Activated CD4-positive, alpha-beta memory T cell treated with anti-CD3 and anti-CD28 coated beads, Interleukin-2, amount 10 ng/mL, durations not matched to agents 7 days and 5 days (primary cell): ENCODE measurements around the gene RPL34. TPM values are rescaled to one million over a fixed set of nuclear protein-coding genes. Genes with fewer than 3 reads are reported as not detected.

Experiments
- CTCF ChIA-PET: fragments of 350-600 bp; sonication (Branson Sonifier 250); formaldehyde crosslinking; loops from one replicate; lab custom pipeline; 2021; ENCODE audit warnings: antibody characterized with exemption, inconsistent platforms; lab: Charles Lee
- POLR2A ChIA-PET: fragments of 350-600 bp; sonication (Branson Sonifier 250); formaldehyde crosslinking; loops from one replicate; lab custom pipeline; 2021; ENCODE audit warnings: antibody characterized with exemption; lab: Charles Lee
- DNase-seq: peaks from one replicate; pipeline ENCODE4 v3.0.0-alpha.2; 2020
- H3K27ac Mint-ChIP-seq: one replicate; pipeline ENCODE4 v1.8.0; 2021; ENCODE audit warnings: mild to moderate bottlenecking, mixed read lengths
- H3K27me3 Mint-ChIP-seq: one replicate; pipeline ENCODE4 v1.8.0; 2021; ENCODE audit warnings: mixed read lengths
- H3K36me3 Mint-ChIP-seq: one replicate; pipeline ENCODE4 v1.8.0; 2021; ENCODE audit warnings: low read depth, mixed read lengths
- H3K4me1 Mint-ChIP-seq: one replicate; pipeline ENCODE4 v1.8.0; 2021; ENCODE audit warnings: mixed read lengths
- H3K4me3 Mint-ChIP-seq: one replicate; pipeline ENCODE4 v1.8.0; 2021; ENCODE audit warnings: mild to moderate bottlenecking, mixed read lengths
- H3K9me3 Mint-ChIP-seq: one replicate; pipeline ENCODE4 v1.8.0; 2021; ENCODE audit warnings: mixed read lengths
- total RNA-seq, 2 experiments: library from RNA; stranded (reverse); gene quantifications; one replicate each; pipeline ENCODE4 v1.2.3, GENCODE V29; 2021

RPL34 gene
- total RNA-seq, 2 experiments from 2014 or later = 1,156 to 1,199 TPM

- H3K4me1 Mint-ChIP-seq = no peaks in the 10 kb centered on the region
- CTCF ChIA-PET = no interaction called here
- POLR2A ChIA-PET = interaction anchor here (1.9 to 2.2 kb wide), 2 partner anchors 8 to 11 kb away, joined by 7 to 8 read pairs; no protein-coding TSS in a partner anchor
- no peak overlapping the region for H3K4me3 Mint-ChIP-seq
- H3K27ac Mint-ChIP-seq = no peak overlapping the region
- no peak for DNase-seq
- no peaks in the 10 kb centered on the region for H3K27me3 Mint-ChIP-seq
- H3K36me3 Mint-ChIP-seq = peaks cover 38% of the 10 kb centered on the region
- H3K9me3 Mint-ChIP-seq = no peaks in the 10 kb centered on the region
Measured at GRCh38 chr4:108635070-108635655, 14.8 kb downstream of the RPL34 start.

DNA sequence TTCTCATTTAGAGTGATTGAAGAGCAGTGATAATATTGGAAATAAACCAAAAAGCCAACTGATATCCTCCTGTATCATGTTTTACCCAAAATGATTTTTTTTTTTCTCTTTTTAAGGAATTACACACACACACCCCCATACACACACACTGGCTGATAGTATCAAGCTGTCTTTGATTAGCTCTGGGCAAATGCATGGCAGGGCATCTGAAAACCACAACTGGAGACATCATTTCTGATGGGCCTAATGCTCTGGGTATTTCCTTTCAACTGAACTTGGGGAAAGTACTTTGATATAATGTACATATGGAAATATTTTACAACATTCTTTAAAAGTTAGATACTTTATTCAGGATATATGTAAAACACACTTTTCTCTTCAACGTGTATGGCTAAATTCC is 15.9 kb downstream of the RPL34 start:
- no peaks in the 10 kb centered on the region for H3K9me3 Mint-ChIP-seq
- POLR2A ChIA-PET = interaction anchor here (1.9 to 2.2 kb wide), 2 partner anchors 9 to 12 kb away, joined by 7 to 8 read pairs; no protein-coding TSS in a partner anchor

GRCh38 chr4:108637856-108638255 is 17.5 kb downstream of the RPL34 start:
- H3K27me3 Mint-ChIP-seq = no peaks in the 10 kb centered on the region
- CTCF ChIA-PET = interaction anchor here (1.2 kb wide), 1 partner anchor 618 kb away, joined by 3 read pairs; no protein-coding TSS in a partner anchor
- DNase-seq = no peak
- H3K4me1 Mint-ChIP-seq = no peaks in the 10 kb centered on the region
- H3K27ac Mint-ChIP-seq = no peak overlapping the region
- POLR2A ChIA-PET = no interaction called here
- H3K9me3 Mint-ChIP-seq = no peaks in the 10 kb centered on the region
- peaks cover 18% of the 10 kb centered on the region for H3K36me3 Mint-ChIP-seq
- no peak overlapping the region for H3K4me3 Mint-ChIP-seq

More for the DNA sequence above, 15.9 kb downstream of the RPL34 start:
- no peak overlapping the region for H3K4me3 Mint-ChIP-seq
- no peaks in the 10 kb centered on the region for H3K27me3 Mint-ChIP-seq
- H3K27ac Mint-ChIP-seq = no peak overlapping the region
- H3K4me1 Mint-ChIP-seq = no peaks in the 10 kb centered on the region
- CTCF ChIA-PET = interaction anchor here (1.3 kb wide), 1 partner anchor 64 kb away, joined by 4 read pairs; no protein-coding TSS in a partner anchor
- DNase-seq = no peak
- peaks cover 30% of the 10 kb centered on the region for H3K36me3 Mint-ChIP-seq

DNA sequence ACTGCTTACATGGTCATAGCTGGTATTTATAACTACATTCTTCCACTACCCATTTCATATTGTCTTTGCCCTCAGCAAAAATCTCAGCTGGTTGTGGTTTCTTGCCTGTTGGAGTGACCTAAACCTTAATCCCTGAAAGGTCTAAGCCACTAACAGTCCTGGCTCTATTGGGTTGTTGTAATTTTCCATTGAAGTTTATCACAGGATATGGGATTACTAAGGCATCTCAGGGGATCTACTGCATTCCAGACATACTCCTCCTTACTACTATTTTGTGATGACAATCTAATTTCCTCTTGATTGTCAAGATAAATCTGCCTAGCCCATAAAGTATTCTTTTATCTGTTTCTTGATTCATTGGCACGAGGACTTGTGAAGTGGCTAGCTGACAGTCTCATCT is 23.9 kb downstream of the RPL34 start:
- POLR2A ChIA-PET = interaction anchor here (1.8 kb wide), 1 partner anchor 24 kb away, joined by 9 read pairs; the partner anchor contains the start of gene RPL34
- H3K9me3 Mint-ChIP-seq = no peaks in the 10 kb centered on the region

GRCh38 chr4:108646706-108647105 is 26.3 kb downstream of the RPL34 start:
- Mint-ChIP-seq H3K27ac (no peak overlapping the region), H3K36me3 (no peaks in the 10 kb centered on the region), H3K27me3 (no peaks in the 10 kb centered on the region), H3K9me3 (no peaks in the 10 kb centered on the region), H3K4me1 (peaks cover 19% of the 10 kb centered on the region), H3K4me3 (no peak overlapping the region)
- ChIA-PET CTCF (no interaction called here), POLR2A (no interaction called here)
- no peak for DNase-seq

More for the DNA sequence above, 23.9 kb downstream of the RPL34 start:
- DNase-seq = no peak
- Mint-ChIP-seq H3K36me3 (no peaks in the 10 kb centered on the region), H3K27ac (no peak overlapping the region), H3K4me3 (no peak overlapping the region), H3K4me1 (peaks cover 3% of the 10 kb centered on the region), H3K27me3 (no peaks in the 10 kb centered on the region)
- CTCF ChIA-PET = no interaction called here

- H3K4me1 Mint-ChIP-seq = peaks cover 39% of the 10 kb centered on the region
- no peak for DNase-seq
- H3K4me3 Mint-ChIP-seq = peak overlapping the region; percentile 92
- ChIA-PET CTCF (interaction anchor here (0.5 to 1.4 kb wide), 5 partner anchors 18 to 77 kb away, joined by 3 to 7 read pairs (median 4); partner anchors contain the start of gene RPL34), POLR2A (interaction anchor here (0.7 to 3.9 kb wide), 13 partner anchors 10 to 661 kb away, joined by 3 to 41 read pairs (median 5); partner anchors contain the start of genes HADH and RPL34)
- no peaks in the 10 kb centered on the region for H3K27me3 Mint-ChIP-seq
- H3K9me3 Mint-ChIP-seq = no peaks in the 10 kb centered on the region
- H3K36me3 Mint-ChIP-seq = peaks cover 16% of the 10 kb centered on the region
- peak overlapping the region; percentile 36 for H3K27ac Mint-ChIP-seq
Measured at GRCh38 chr4:108649863-108650211, 29.5 kb downstream of the RPL34 start.

DNA sequence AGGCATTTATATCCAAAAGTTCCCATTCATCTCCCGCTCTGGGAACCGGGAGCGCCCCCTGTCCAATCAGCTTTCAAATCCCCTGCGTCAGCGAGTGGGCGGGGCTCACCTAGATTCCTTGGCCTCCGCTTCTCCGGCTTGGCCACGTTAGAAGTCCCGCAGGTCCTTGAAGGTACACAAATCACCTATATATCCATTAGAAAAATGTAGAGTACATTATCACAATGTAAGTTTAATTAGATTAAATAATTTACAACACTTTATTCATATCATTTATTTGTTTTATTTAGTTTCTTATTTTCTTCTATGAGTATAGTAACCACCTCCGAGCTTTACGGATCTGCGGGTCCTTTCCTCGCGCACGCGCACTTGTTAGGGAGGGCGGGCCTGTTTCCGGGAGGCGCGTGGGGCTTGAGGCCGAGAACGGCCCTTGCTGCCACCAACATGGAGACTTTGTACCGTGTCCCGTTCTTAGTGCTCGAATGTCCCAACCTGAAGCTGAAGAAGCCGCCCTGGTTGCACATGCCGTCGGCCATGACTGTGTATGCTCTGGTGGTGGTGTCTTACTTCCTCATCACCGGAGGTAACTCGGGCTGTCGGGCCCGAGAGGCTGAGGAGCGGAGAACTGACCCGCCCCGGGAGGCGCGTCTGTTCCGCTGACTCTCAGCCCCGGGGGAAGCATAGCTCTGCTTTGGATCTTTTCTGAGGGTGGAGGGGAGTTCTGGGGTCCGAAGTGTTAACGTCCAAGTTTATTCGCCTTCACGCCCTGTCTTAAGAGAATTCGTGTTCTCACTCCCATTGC is 30.0 kb downstream of the RPL34 start, which contains the start of gene OSTC:
Gene OSTC (plus strand): TSS at position 388 of the 802 bp plus-strand sequence. CDS start 57 bp downstream, at position 445.
- peak within 1 kb of the TSS; percentile 82 for H3K27ac Mint-ChIP-seq
- H3K36me3 Mint-ChIP-seq = peaks cover 17% of the 10 kb centered on the region
- CTCF ChIA-PET = interaction anchor here (0.5 to 1.4 kb wide), 5 partner anchors 18 to 78 kb away, joined by 3 to 7 read pairs (median 4); partner anchors contain the start of gene RPL34

GRCh38 chr4:108651014-108651791 is 30.8 kb downstream of the RPL34 start:
- Mint-ChIP-seq H3K27ac (peak overlapping the region; percentile 82), H3K4me1 (peaks cover 39% of the 10 kb centered on the region)
- CTCF ChIA-PET = interaction anchor here (1.4 kb wide), 1 partner anchor 31 kb away, joined by 7 read pairs; the partner anchor contains the start of gene RPL34

More for the DNA sequence above, 30.0 kb downstream of the RPL34 start, which contains the start of gene OSTC:
- peak; percentile 91 for DNase-seq
- POLR2A ChIA-PET = interaction anchor here (0.7 to 3.9 kb wide), 13 partner anchors 9 to 661 kb away, joined by 3 to 41 read pairs (median 5); partner anchors contain the start of genes HADH and RPL34
- Mint-ChIP-seq H3K4me3 (peak within 1 kb of the TSS; percentile 92), H3K4me1 (peaks cover 39% of the 10 kb centered on the region), H3K27me3 (no peaks in the 10 kb centered on the region), H3K9me3 (no peaks in the 10 kb centered on the region)

DNA sequence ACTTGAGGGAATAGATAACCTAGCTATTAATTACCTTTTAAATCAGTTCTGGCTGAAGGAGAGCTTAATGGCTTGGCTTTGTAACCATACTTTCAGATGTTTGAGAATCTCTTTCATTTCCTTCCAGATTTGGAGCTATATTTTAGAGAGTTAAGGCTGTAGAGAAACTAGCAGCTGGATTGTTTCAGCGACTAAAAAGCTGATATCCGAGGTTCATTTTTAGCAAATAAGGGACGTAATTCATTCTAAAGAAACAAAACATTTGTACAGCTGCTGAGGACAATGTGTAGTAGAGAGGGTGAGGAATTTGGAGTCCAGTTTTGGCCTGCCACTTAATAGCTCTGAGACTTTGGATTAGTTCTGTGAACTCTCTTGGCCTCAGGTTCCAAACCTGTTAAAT is 42.3 kb downstream of the RPL34 start:
- Mint-ChIP-seq H3K27me3 (no peaks in the 10 kb centered on the region), H3K4me1 (no peaks in the 10 kb centered on the region), H3K27ac (no peak overlapping the region), H3K9me3 (no peaks in the 10 kb centered on the region), H3K36me3 (peaks cover 47% of the 10 kb centered on the region), H3K4me3 (no peak overlapping the region)
- POLR2A ChIA-PET = interaction anchor here (2.3 kb wide), 1 partner anchor 13 kb away, joined by 7 read pairs; the partner anchor contains the start of gene OSTC
- no peak for DNase-seq
- CTCF ChIA-PET = no interaction called here

More at GRCh38 chr4:108651014-108651791, 30.8 kb downstream of the RPL34 start:
- peak overlapping the region; percentile 92 for H3K4me3 Mint-ChIP-seq
- POLR2A ChIA-PET = interaction anchor here (1.3 to 3.9 kb wide), 5 partner anchors 9 to 662 kb away, joined by 3 to 41 read pairs (median 10); partner anchors contain the start of genes HADH and RPL34
- peaks cover 24% of the 10 kb centered on the region for H3K36me3 Mint-ChIP-seq
- H3K9me3 Mint-ChIP-seq = no peaks in the 10 kb centered on the region
- H3K27me3 Mint-ChIP-seq = no peaks in the 10 kb centered on the region
- DNase-seq = no peak

DNA sequence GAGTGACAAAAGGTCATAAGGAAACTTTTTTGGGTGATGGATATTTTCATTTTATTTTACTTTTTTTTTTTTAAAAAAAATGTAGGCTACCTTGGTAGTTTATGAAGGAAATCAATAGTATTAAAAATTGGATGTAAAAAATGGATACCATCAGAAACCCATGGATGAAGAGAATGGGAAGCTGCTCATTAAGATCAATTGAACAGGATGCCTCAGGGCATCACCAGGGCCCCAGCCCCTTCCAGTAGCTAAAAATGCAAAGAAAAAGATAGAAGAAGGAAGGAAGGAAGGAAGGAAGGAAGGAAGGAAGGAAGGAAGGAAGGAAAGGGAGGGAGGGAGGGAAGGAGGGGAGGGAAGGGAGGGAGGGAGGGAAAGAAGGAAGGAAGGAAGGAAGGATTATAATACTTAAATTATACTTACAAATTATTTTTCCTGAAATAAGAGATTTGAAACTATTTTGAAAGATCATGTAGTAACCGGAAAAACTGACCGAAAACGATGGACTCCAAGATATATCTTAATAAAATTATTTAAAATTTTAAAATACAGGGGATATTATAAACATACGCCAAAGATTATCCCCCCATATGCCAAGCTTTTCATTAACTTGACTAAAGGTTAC is 54.1 kb downstream of the RPL34 start:
- Mint-ChIP-seq H3K36me3 (peaks cover 16% of the 10 kb centered on the region), H3K27me3 (no peaks in the 10 kb centered on the region), H3K27ac (no peak overlapping the region), H3K4me3 (no peak overlapping the region), H3K4me1 (no peaks in the 10 kb centered on the region), H3K9me3 (no peaks in the 10 kb centered on the region)
- ChIA-PET POLR2A (no interaction called here), CTCF (interaction anchor here (0.6 kb wide), 1 partner anchor 621 kb away, joined by 3 read pairs; no protein-coding TSS in a partner anchor)
- DNase-seq = no peak
